ENCODE measurements around the gene PCBP3.
"Not testable (repeated sequence)": the region's sequence is repeated elsewhere in the genome, so short reads cannot be mapped to it uniquely, and the experiment has no call there.

Gene PCBP3

DNA sequence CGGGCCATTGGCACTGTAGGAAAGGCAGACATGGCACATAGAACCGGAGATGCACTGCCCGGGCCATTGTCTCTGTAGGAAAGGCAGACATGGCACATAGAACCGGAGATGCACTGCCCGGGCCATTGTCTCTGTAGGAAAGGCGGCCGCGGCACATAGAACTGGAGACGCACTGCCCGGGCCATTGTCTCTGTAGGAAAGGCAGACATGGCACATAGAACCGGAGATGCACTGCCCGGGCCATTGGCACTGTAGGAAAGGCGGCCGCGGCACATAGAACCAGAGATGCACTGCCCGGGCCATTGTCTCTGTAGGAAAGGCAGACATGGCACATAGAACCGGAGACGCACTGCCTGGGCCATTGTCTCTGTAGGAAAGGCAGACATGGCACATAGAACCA lies 252.9 kb downstream of the PCBP3 start:
- not testable (repeated sequence) for H3K9ac ChIP-seq (ENCODE audit: low read depth, low read length); H3K36me3 ChIP-seq (ENCODE audit: insufficient read depth, low read length); H3K9me3 ChIP-seq (replicated peaks; ENCODE audit: low read length); H3K4me2 ChIP-seq (ENCODE audit: low read length); H3K4me3 ChIP-seq (ENCODE audit: low read length)
- H3K27me3 ChIP-seq (ENCODE audit: control insufficient read depth, insufficient read depth, low read length) = peaks cover 22% of the 10 kb centered on the region
- H3K4me1 ChIP-seq (ENCODE audit: control insufficient read depth, insufficient read depth, low read length) = peaks cover 11% of the 10 kb centered on the region

DNA sequence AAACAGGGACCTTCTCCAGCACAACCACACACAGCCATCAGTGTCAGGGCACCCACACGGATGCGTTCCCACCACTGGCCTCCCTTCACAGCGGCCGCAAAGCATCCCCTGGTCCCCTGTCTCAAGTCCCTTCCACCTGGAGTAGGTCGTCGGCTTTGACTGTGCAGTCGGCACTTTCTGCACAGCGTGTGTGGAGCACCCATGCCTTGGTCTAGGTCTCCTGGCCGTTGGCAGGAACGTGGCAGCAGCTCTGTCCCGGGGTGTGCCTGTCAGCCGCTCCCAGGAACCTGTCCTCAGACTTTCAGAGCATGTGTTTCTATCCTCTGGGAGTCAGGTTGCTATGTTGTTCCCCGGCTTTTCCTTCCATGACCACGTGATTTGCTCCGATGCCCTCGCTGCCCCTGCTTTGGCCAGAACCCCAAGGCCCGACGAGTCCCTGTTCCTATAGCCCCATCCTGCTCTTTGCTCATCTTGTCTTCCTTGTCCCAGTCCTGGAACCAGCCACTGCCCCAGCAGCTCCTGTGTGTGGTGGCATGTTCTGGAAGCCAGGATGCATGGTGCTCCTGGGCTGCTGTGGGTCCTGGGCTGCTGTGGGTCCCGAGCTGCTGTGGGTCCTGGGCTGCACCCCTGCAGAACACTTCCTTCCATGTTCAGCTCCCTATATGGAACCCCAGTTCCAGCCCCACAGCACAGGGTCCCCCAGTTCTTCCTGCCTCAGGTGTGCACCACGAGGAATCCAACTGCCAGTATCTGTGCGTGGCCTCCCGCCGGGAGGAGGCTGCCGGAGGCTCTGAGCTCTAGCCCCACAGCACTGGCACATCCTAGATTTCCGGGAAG lies 253.9 kb downstream of the PCBP3 start:
- Histone ChIP-seq H3K4me2 (ENCODE audit: low read length) (no peak overlapping the region), H3K4me3 (ENCODE audit: low read length) (no peak overlapping the region), H3K36me3 (ENCODE audit: insufficient read depth, low read length) (no peaks in the 10 kb centered on the region), H3K4me1 (ENCODE audit: control insufficient read depth, insufficient read depth, low read length) (peaks cover 11% of the 10 kb centered on the region), H3K9me3 (replicated peaks; ENCODE audit: low read length) (no peaks in the 10 kb centered on the region), H3K27me3 (ENCODE audit: control insufficient read depth, insufficient read depth, low read length) (peaks cover 18% of the 10 kb centered on the region), H3K9ac (ENCODE audit: low read depth, low read length) (no peak overlapping the region)

DNA sequence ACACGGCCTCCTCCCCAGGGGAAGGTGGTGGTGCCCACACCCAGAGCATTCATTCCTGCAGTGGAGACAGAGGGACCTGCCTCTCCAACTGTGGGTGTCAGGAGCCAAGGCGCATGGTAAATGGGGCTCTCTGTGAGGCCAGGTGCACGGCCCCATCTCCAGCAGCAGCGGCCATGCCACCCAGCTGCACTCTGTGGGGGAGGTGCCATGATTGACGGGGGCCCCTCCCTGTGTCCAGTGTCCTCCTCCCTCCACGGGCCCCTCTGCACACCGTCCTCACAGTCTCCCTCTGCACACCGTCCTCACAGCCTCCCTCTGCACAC lies 254.5 kb downstream of the PCBP3 start:
- Histone ChIP-seq H3K4me1 (ENCODE audit: control insufficient read depth, insufficient read depth, low read length) (peaks cover 11% of the 10 kb centered on the region), H3K9me3 (replicated peaks; ENCODE audit: low read length) (no peaks in the 10 kb centered on the region), H3K4me3 (ENCODE audit: low read length) (no peak overlapping the region), H3K27me3 (ENCODE audit: control insufficient read depth, insufficient read depth, low read length) (peaks cover 18% of the 10 kb centered on the region), H3K4me2 (ENCODE audit: low read length) (no peak overlapping the region), H3K36me3 (ENCODE audit: insufficient read depth, low read length) (no peaks in the 10 kb centered on the region), H3K9ac (ENCODE audit: low read depth, low read length) (no peak overlapping the region)

DNA sequence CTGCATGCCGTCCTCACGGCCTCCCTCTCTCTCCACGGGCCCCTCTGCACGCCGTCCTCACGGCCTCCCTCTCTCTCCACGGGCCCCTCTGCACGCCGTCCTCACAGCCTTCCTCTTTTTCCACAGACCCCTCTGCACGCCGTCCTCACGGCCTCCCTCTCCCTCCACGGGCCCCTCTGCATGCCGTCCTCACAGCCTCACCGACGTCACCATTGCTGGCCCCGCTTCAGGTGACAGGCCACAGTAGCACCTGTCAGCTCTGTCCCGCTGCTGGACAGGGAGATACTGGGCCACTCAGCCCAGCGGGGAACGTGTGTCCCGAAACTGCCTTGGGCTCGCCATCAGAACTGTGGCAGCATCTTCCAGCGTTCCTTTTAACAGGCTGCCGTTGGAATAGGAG lies 255.3 kb downstream of the PCBP3 start:
- H3K9me3 ChIP-seq (replicated peaks; ENCODE audit: low read length) = no peaks in the 10 kb centered on the region
- H3K27me3 ChIP-seq (ENCODE audit: control insufficient read depth, insufficient read depth, low read length) = peaks cover 18% of the 10 kb centered on the region
- H3K4me3 ChIP-seq (ENCODE audit: low read length) = no peak overlapping the region

DNA sequence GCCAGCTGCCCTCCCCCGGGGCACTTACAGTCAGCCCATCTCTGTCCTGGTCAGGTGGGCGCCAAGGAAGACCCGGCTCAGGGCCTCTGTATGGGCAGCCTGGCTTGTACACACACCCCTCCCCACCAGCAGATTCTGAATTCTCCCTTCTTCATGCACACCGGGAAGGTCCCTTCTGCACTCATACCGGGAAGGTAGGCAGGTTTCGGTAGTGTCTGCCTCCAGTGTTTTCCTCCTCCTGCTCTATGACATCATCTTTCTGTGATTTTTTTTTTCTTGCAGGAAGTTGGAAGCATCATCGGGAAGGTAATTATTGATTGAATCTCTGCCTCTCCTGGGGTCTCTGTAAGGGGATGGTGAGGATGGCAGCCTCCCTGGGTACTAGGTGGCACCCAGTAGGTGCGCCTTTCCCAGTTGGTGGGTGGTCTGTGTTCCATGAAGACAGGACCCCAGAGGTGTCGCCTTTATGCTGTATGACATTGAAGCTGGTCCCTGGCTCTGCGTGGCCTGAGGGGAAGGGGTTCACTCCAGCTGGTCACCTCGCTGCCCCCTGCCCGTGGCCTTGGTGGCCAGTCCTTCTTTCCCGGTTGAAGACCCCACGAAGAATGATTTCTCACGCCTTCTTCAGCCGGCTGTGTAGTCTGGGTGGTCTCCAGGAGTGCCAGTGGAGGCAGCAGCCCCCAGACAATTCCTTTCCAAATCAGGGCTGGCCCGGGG lies 255.9 kb downstream of the PCBP3 start:
- H3K9ac ChIP-seq (ENCODE audit: low read depth, low read length) = no peak overlapping the region
- H3K4me1 ChIP-seq (ENCODE audit: control insufficient read depth, insufficient read depth, low read length) = peaks cover 2% of the 10 kb centered on the region
- no peak overlapping the region for H3K4me3 ChIP-seq (ENCODE audit: low read length)
- no peaks in the 10 kb centered on the region for H3K9me3 ChIP-seq (replicated peaks; ENCODE audit: low read length)
- H3K36me3 ChIP-seq (ENCODE audit: insufficient read depth, low read length) = no peaks in the 10 kb centered on the region
- no peak overlapping the region for H3K4me2 ChIP-seq (ENCODE audit: low read length)
- peaks cover 18% of the 10 kb centered on the region for H3K27me3 ChIP-seq (ENCODE audit: control insufficient read depth, insufficient read depth, low read length)

More for the DNA sequence above, 255.3 kb downstream of the PCBP3 start:
- peaks cover 9% of the 10 kb centered on the region for H3K4me1 ChIP-seq (ENCODE audit: control insufficient read depth, insufficient read depth, low read length)
- no peak overlapping the region for H3K4me2 ChIP-seq (ENCODE audit: low read length)
- H3K36me3 ChIP-seq (ENCODE audit: insufficient read depth, low read length) = no peaks in the 10 kb centered on the region
- no peak overlapping the region for H3K9ac ChIP-seq (ENCODE audit: low read depth, low read length)

DNA sequence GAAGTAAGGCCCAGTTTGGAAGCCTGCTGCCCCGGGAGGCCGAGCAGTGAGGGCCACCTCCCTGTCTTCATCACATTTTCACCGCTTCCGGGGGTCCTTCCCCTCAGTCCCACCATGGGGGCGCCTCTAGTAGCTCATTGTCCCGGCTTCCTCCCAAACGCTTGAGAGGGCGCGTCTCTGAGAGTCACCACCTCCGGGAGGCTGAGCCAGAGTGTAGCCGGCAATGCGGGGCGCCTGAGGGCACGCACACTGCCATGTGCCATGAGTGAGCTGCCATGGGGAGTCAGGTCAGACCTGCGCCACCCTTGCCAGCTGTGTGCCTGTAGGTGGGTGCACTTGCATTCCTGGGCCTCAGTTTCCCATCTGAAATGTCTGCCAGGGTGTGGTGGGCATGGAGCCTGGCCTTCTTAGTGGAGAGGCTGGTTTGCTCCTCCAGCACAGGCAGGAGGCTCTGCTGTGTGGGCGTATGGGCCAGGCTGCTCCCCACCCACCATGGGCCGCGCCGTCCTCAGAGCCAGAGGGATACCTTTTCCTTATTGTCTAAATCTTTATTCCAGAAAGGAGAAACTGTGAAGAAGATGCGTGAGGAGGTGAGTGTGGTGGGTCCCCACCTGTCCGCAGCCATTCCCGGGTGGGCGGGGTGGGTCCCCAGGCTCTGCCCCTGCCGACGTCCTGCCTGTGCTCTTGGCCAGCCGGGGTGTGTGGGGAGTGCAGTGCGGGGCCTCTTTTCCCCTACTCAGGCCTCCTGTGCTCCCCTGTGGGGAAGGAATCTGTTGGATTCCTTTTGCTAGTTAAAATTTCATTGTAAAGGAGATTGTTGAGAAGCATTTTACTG lies 256.7 kb downstream of the PCBP3 start:
- no peak overlapping the region for H3K4me3 ChIP-seq (ENCODE audit: low read length)
- peaks cover 16% of the 10 kb centered on the region for H3K27me3 ChIP-seq (ENCODE audit: control insufficient read depth, insufficient read depth, low read length)
- no peaks in the 10 kb centered on the region for H3K4me1 ChIP-seq (ENCODE audit: control insufficient read depth, insufficient read depth, low read length)
- no peaks in the 10 kb centered on the region for H3K36me3 ChIP-seq (ENCODE audit: insufficient read depth, low read length)
- H3K4me2 ChIP-seq (ENCODE audit: low read length) = no peak overlapping the region
- no peak overlapping the region for H3K9ac ChIP-seq (ENCODE audit: low read depth, low read length)
- H3K9me3 ChIP-seq (replicated peaks; ENCODE audit: low read length) = no peaks in the 10 kb centered on the region

DNA sequence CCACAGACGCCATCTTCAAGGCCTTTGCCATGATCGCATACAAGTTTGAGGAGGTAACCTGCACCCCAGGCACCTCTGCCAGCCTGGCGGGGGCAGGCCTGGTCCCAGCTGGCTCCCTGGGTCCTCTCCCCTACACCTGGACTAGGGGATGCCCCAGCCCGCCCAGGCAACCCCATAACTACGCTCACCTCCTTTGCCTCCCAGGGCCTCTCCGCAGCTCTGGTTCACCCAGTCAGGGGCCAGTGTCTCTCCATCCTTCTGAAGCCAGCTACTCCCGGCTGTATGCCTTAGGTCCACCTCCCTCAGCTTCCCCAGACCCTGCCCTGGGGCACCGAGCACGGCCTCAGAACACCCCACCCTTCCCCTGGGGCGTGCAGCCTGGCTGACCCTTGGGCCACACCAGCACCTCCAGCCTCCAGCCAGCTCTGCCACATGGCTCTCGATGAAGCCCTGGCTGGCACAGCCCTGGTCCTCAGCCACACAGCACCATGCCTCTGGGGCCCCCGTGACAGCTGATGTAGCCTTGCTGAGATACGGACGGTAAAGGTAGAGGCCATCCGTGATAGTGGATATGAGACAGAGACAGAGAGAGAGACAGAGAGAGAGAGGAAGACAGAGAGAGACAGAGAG lies 257.7 kb downstream of the PCBP3 start:
- Histone ChIP-seq H3K27me3 (ENCODE audit: control insufficient read depth, insufficient read depth, low read length) (peaks cover 11% of the 10 kb centered on the region), H3K36me3 (ENCODE audit: insufficient read depth, low read length) (no peaks in the 10 kb centered on the region), H3K9ac (ENCODE audit: low read depth, low read length) (no peak overlapping the region), H3K4me2 (ENCODE audit: low read length) (no peak overlapping the region), H3K4me3 (ENCODE audit: low read length) (no peak overlapping the region), H3K4me1 (ENCODE audit: control insufficient read depth, insufficient read depth, low read length) (no peaks in the 10 kb centered on the region), H3K9me3 (replicated peaks; ENCODE audit: low read length) (no peaks in the 10 kb centered on the region)

DNA sequence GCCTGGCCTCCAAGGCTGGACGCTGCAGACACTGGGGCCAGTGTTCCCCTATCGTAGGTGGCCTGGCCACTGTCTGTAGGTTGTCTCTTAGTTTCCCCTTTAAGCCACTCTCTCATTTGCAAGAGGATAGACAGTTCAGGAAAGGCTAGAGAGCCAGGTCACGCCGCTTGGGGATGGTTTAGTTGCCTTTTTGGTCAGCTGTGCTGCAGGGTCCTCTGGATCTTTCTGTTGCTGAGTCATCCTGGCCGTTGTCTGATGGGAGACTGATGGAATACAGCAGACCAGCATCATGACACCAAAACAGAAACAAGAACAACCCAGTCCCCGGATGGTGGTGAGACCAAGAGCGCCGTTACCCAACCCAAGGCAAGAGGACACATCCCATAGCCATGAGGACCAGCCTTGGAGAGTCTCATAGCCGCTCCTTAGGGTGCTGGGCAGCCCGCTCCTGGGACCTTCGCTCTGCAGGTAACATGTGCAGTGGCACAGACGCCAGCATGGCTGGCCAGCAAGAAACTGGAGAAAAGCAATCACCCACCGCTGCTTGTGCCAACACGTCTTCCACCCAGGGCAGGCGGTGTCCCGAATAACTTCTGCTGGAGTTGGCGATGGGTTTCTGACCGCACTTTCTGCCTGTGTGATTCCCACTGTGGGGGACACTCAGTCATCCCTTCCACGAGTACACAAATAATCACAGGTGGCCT lies 258.9 kb downstream of the PCBP3 start:
- Histone ChIP-seq H3K27me3 (ENCODE audit: control insufficient read depth, insufficient read depth, low read length) (peaks cover 8% of the 10 kb centered on the region), H3K4me2 (ENCODE audit: low read length) (no peak overlapping the region), H3K4me3 (ENCODE audit: low read length) (no peak overlapping the region)

DNA sequence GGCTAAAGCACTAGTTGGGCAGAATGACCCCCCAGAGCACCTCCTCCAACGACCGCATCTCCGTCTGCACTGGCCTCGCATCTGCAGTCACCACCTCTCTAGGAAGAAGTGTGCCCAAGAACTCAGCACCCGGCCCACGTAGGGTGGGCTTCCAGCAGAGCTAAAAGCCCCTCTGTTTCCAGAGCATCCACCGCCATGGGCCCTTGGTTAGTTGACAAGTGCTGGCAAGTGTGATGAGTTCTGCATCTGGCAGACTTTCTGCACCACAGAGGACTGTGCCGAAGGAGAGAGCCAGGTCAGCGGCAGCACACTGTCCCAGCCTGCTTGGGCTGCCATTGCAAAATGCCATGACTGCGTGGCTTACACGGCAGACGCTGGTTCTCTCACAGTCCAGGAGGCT lies 261.7 kb downstream of the PCBP3 start:
- no peak overlapping the region for H3K4me2 ChIP-seq (ENCODE audit: low read length)
- H3K9ac ChIP-seq (ENCODE audit: low read depth, low read length) = no peak overlapping the region
- H3K4me1 ChIP-seq (ENCODE audit: control insufficient read depth, insufficient read depth, low read length) = no peaks in the 10 kb centered on the region
- H3K36me3 ChIP-seq (ENCODE audit: insufficient read depth, low read length) = no peaks in the 10 kb centered on the region
- H3K9me3 ChIP-seq (replicated peaks; ENCODE audit: low read length) = no peaks in the 10 kb centered on the region
- no peaks in the 10 kb centered on the region for H3K27me3 ChIP-seq (ENCODE audit: control insufficient read depth, insufficient read depth, low read length)
- no peak overlapping the region for H3K4me3 ChIP-seq (ENCODE audit: low read length)

More for the DNA sequence above, 258.9 kb downstream of the PCBP3 start:
- no peaks in the 10 kb centered on the region for H3K4me1 ChIP-seq (ENCODE audit: control insufficient read depth, insufficient read depth, low read length)
- H3K36me3 ChIP-seq (ENCODE audit: insufficient read depth, low read length) = no peaks in the 10 kb centered on the region
- H3K9me3 ChIP-seq (replicated peaks; ENCODE audit: low read length) = no peaks in the 10 kb centered on the region
- H3K9ac ChIP-seq (ENCODE audit: low read depth, low read length) = no peak overlapping the region

DNA sequence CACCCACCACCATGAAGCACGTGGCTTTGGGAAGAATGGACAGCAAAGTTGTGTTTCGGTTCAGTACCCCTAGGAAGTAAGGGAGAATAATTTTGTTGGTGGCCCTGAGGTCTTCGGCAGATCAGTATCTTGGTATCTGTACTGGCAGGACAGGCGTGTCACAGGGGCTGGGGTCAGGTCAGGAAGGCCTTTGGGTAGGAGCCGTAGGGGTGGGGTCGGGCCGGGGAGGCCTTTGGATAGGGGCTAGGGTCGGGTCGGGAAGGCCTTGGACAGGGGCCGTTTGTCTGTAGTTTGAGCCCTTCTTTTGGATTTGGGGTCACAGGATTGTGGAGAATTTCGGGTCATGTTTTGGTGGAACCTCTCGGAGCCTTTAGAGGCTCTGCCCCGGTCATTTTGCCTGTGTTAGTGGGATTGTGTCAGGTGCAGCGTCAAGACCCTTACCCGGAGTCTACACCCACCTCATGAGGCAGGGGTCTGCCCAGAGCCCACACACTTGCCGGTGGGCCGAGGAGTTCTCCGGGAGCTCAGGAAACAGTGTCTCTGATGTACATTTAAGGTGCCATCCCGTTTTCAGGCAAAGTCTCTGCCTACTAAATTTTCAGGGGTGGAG lies 262.8 kb downstream of the PCBP3 start:
- no peak overlapping the region for H3K9ac ChIP-seq (ENCODE audit: low read depth, low read length)
- no peak overlapping the region for H3K4me2 ChIP-seq (ENCODE audit: low read length)

More for the DNA sequence above, 262.8 kb downstream of the PCBP3 start:
- H3K36me3 ChIP-seq (ENCODE audit: insufficient read depth, low read length) = no peaks in the 10 kb centered on the region
- H3K4me1 ChIP-seq (ENCODE audit: control insufficient read depth, insufficient read depth, low read length) = no peaks in the 10 kb centered on the region
- H3K4me3 ChIP-seq (ENCODE audit: low read length) = no peak overlapping the region
- no peaks in the 10 kb centered on the region for H3K27me3 ChIP-seq (ENCODE audit: control insufficient read depth, insufficient read depth, low read length)
- no peaks in the 10 kb centered on the region for H3K9me3 ChIP-seq (replicated peaks; ENCODE audit: low read length)
